Brain microvascular endothelial cell (primary cell): ENCODE data around the gene AZGP1.
"Not testable (repeated sequence)": the region's sequence is repeated elsewhere in the genome, so short reads cannot be mapped to it uniquely, and the experiment has no call there.

ENCODE experiments used
- DNase-seq: peaks from one replicate; pipeline ENCODE4 v3.0.0-alpha.2; 2020
- H3K27ac ChIP-seq: fragments of 250-450 bp; sonication (Bioruptor Pico); 2 replicates; pipeline ENCODE4 v1.5.1; 2020; ENCODE audit warnings: mild to moderate bottlenecking, moderate library complexity
- H3K27me3 ChIP-seq: fragments of 250-450 bp; sonication (Bioruptor Pico); replicated peaks from 2 replicates; pipeline ENCODE4 v1.5.1; 2020; ENCODE audit warnings: mild to moderate bottlenecking
- H3K36me3 ChIP-seq: fragments of 250-450 bp; sonication (Bioruptor Pico); replicated peaks from 2 replicates; pipeline ENCODE4 v1.5.1; 2020; ENCODE audit warnings: mild to moderate bottlenecking
- H3K4me3 ChIP-seq: 2 replicates; pipeline ENCODE4 v1.5.1; 2011; ENCODE audit warnings: low read depth, mild to moderate bottlenecking, control low read depth, low read length, moderate library complexity
- in situ Hi-C: cut with HindIII; loops from 2 replicates; pipeline ENCODE4 v1.10.0; 2017; ENCODE audit warnings: low sequenced_read_pairs, low pct_ligation_motif_present
- TF ChIP-seq, protein P1 (sequence below): IDR thresholded peaks from 2 replicates; pipeline ENCODE4 v1.5.1; 2011; ENCODE audit warnings: low read depth, mild to moderate bottlenecking, moderate library complexity, low read length, control low read depth, inconsistent platforms; ENCODE audit errors: missing control alignments

The AZGP1 gene

DNA sequence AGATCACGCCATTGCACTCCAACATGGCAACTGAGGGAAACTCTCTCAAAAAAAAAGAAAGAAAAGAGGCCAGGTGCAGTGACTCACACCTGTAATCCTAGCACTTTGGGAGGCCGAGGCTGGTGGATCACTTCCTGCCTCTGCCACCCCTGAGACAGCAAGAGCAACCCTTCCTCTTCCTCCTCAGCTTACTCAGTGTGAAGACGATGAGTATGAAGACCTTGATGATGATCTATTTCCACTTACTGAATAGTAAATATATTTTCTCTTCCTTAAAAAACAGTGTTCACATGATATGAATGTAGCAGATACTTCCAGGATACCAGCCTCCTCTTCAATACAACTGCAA is 37.5 kb upstream of the AZGP1 start:
- in situ Hi-C loops = no loop called here
- TF ChIP-seq, protein P1, sequence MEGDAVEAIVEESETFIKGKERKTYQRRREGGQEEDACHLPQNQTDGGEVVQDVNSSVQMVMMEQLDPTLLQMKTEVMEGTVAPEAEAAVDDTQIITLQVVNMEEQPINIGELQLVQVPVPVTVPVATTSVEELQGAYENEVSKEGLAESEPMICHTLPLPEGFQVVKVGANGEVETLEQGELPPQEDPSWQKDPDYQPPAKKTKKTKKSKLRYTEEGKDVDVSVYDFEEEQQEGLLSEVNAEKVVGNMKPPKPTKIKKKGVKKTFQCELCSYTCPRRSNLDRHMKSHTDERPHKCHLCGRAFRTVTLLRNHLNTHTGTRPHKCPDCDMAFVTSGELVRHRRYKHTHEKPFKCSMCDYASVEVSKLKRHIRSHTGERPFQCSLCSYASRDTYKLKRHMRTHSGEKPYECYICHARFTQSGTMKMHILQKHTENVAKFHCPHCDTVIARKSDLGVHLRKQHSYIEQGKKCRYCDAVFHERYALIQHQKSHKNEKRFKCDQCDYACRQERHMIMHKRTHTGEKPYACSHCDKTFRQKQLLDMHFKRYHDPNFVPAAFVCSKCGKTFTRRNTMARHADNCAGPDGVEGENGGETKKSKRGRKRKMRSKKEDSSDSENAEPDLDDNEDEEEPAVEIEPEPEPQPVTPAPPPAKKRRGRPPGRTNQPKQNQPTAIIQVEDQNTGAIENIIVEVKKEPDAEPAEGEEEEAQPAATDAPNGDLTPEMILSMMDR = no peak
- Histone ChIP-seq H3K36me3 (no peaks in the 10 kb centered on the region), H3K4me3 (no peak overlapping the region), H3K27me3 (no peaks in the 10 kb centered on the region), H3K27ac (no peak overlapping the region)
- no peak for DNase-seq

DNA sequence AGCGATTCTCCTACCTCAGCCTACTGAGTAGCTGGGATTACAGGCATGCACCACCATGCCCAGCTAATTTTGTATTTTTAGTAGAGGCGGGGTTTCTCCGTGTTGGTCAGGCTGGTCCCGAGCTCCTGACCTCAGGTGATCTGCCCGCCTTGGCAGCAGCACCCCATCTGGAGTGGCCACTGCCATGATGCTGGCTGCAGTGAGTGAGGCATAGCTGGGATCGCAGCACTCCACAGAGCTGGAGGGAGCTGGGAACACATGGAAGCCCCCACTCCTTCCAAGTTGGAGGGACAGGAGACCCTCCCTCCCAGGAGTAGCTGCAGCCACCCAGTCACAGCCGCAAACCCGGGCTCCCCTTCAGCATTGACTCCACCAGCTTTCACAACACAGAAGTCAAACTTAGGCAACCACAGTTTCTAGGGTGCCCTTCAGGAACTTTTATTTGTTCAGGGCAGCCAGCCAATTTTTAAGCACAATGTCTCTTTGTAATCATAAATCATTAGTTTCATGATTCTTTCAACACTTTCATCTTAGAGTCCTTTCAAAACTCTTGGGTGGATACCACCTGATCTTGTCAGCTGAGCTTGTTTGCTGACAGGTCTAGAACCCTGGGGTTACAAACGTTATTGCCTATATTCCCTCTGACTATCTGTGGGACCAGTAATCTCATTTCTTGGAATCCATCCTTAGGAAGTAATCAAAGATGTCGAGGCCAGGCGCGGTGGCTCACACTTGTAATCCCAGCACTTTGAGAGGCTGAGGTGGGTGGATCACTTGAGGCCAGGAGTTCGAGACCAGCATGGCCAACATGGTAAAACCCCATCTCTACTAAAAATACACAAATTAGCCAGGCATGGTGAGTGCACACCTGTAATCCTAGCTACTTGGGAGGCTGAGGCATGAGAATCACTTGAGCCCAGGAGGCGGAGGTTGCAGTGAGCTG is 36.8 kb upstream of the AZGP1 start:
- H3K27ac ChIP-seq, H3K36me3 ChIP-seq, H3K27me3 ChIP-seq, H3K4me3 ChIP-seq, in situ Hi-C loops, DNase-seq: not testable (repeated sequence)

GRCh38 chr7:100011516-100011915 is 35.7 kb upstream of the AZGP1 start:
- in situ Hi-C loops = no loop called here
- DNase-seq = no peak
- Histone ChIP-seq H3K36me3 (no peaks in the 10 kb centered on the region), H3K27me3 (no peaks in the 10 kb centered on the region), H3K4me3 (no peak overlapping the region), H3K27ac (no peak overlapping the region)
- TF ChIP-seq, protein P1 = no peak

DNA sequence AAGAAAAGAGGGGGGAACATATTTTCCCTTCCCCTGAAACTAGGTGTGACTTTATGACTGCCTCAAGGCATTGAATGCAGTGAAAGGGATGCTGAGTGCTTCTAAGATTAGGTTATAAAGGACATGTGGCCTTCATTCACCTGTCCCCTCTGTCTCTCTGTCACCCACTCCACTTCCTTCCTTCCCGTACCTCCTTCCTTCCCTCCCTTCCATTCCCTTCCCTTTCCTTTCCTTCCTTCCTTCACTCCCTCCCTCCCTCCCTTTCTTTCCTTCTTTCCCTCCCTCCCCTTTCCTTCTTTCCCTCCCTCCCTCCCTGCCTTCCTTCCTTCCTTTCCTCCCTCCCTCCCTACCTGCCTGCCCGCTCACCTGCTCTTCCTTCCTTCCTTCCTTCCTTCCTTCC is 35.1 kb upstream of the AZGP1 start:
- no peak overlapping the region for H3K27ac ChIP-seq
- H3K4me3 ChIP-seq = no peak overlapping the region
- no peaks in the 10 kb centered on the region for H3K27me3 ChIP-seq
- DNase-seq = no peak
- in situ Hi-C loops = no loop called here
- no peaks in the 10 kb centered on the region for H3K36me3 ChIP-seq
- TF ChIP-seq, protein P1 = no peak

DNA sequence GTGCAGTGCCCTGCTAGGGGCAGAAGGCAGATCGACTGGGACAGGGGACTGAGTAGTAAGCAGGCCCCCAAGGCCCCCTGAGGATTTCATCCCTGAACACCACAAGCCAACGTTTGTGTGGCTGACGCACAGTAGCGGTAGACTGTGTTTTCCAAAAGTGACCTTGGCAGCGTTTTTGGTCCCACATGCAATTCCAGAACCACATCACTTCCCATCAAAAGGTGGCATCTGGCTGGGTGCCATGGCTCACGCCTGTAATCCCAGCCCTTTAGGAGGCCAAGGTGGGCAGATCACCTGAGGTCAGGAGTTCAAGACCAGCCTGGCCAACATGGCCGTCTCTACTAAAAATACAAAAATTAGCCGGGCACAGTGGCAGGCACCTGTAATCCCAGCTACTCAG is 34.1 kb upstream of the AZGP1 start:
- DNase-seq, H3K27me3 ChIP-seq, H3K4me3 ChIP-seq, H3K36me3 ChIP-seq, in situ Hi-C loops, H3K27ac ChIP-seq: not testable (repeated sequence)

DNA sequence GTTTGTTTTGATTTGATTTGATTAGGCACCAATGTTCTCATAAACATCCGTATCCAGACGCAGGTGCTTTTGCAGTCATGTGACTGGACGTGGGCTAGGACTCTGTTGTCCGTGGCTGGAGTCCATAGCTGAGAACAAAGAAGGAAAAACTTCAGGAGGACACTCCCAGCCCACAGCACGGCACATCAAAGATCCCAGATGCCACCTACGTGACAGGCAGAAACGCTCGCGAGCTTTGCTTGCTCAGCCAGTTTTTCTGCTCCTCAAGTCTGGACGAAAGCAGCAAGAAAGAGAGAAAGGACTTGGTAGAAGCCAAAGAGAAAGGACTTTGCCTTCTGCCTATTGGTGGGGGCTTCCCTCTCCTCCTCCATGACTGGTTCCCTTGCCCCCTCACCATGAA is 32.7 kb upstream of the AZGP1 start:
- no peak overlapping the region for H3K27ac ChIP-seq
- no peaks in the 10 kb centered on the region for H3K36me3 ChIP-seq
- TF ChIP-seq, protein P1 = no peak
- in situ Hi-C loops = no loop called here
- H3K27me3 ChIP-seq = no peaks in the 10 kb centered on the region
- H3K4me3 ChIP-seq = no peak overlapping the region
- DNase-seq = no peak

DNA sequence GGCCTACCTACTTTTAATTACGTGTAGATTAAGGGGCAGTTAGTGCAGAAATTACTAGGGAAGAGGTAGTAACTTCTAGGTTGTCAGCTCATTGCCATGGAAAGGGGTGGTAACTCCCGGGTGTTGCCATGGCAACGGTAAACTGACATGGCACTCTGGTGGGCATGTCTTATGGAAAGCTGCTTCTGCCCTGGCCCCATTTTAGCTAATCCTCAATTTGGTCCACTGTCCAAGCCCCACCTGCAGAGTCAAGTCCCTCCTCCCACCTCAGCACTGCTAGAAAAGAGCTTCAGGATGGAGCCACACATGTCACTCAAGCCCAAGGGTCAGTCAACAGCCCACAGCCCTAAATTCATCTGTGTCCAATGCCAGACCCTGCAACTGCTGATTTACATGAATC is 32.1 kb upstream of the AZGP1 start:
- in situ Hi-C loops = no loop called here
- Histone ChIP-seq H3K36me3 (no peaks in the 10 kb centered on the region), H3K27ac (no peak overlapping the region), H3K4me3 (no peak overlapping the region), H3K27me3 (no peaks in the 10 kb centered on the region)
- no peak for DNase-seq
- TF ChIP-seq, protein P1 = no peak
